Amniotic stem cell (primary cell): ENCODE measurements around the gene F2RL3.

Experiments used
- DNase-seq: peaks from one replicate; lab custom pipeline; 2025; lab: John Stamatoyannopoulos, UW

Gene F2RL3

GRCh38 chr19:16895467-16896145 lies 6.8 kb downstream of the F2RL3 start:
- no peak for DNase-seq

DNA sequence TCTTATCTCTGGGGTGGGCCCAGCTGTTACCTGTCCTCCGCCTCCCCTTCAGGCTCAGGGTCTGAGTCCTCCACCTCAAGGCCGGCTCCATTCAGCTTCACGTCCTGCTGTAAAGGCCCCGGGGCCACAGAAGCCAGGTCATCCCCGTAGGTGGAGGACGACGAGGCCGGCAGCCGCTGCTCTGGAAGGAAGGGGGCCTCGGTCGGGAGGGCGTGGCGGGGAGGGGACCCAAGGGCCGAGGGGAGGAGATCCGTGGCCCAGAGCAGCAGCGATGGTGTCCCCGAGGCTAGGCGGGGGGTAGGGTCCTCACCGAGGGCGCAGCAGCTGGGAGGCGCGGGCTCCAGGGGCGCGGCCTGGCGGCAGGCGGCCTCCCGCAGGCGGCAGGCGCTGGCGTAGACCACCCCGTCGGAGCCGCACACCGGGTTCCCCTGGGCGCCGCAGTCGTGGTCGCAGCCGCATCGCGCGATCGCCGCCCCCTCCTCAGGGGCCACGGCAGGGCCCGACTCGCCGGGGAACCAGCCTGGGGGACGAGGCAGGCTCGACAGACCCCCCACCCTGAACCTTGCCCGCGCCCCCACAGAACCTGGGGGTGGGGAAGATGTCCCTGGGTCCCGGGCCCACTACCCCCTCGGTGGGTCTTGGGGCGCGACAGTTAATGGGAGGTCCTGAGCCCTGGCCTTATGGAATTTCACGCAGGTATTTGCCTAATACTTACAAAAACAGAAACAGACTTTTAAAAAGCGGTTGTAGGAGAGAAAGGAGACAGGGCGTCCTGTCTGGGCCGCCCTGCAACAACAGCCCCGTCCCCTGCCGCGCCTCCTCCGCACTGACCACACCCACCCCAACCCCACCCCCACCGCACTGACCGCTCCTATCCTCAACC lies 7.6 kb downstream of the F2RL3 start:
- DNase-seq, result no peak

DNA sequence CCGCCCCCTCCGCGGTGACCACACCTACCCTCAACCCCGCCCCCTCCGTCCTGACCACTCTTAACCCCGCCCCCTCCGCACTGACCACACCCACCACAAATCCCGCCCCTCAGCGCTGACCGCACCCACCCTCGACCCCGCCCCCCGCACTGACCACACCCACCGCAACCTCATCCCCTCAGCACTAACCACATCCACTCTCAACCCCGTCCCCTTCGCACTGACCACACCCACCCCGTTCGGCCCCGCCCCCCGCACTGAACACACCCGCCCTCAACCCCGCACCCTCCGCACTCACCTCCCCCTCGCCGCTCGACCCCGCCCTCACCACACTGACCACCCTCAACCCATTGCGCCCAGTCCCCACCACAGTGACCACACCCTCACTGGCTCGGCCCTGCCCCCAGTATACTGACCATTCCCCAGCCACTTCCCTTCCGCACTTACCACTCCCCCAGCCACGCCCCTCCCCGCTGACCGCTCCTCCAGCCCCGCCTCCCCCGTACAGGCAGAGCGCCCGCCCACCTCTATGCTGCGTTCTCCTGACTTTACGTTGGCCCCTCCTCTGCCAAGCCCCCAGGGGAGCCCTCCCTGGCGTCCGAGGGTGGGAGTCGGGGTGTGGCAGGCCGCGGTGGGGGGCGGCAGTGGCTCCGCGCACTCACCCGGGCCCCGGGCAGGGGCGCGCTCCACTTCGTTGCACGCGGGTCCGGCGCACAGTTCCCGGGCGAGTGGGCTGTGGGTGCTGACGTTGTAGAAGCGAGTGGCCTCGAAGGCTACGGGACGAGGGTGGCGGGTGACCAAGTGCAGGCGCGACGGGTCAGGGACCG lies 8.4 kb downstream of the F2RL3 start:
- peak; percentile 75 for DNase-seq

DNA sequence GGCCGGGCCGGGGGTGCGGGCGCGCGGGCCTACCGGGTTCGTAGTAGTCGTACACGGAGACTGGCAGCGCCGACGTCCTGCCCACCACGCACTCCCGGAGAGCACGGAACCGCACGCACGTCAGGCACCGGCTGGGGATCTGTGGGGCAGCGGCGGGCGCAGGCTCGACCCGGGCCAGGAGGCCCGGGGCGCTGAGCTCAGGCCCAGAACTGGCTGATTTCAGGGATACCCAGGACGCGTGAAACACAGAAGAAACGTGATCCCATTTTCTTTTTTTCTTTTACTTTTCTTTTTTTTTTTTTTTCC lies 9.0 kb downstream of the F2RL3 start:
- DNase-seq, result no peak

DNA sequence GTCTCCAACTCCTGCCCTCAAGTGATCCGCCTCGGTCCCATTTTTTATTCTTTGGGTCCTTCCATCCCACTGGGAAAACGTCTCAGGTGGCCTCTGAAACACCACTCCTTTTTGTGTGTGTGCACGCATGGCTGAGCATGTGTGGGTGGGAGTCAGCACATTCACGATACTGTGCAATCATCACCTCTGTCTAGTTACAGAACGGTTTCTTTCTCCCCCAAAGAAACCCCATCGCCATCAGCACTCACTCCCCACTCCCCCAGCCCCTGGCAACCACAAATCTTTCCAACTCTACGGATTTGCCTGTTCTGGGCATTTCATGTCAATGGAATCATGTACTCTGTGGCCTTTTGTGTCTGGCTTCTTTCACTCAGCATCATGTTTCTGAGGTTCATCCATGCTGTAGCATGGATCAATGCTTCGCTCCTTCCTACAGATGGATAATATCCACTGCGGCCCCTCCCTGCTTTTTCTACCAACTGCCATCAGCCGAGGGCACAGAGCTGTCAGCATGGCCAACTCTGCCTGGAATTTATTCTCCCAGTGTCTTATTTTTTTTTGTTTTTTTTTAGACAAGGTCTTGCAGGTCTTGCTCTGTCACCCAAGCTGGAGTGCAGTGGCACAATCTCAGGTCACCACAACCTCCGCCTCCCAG lies 9.7 kb downstream of the F2RL3 start:
- no peak for DNase-seq

- no peak for DNase-seq
Measured at GRCh38 chr19:16899566-16900075, 10.8 kb downstream of the F2RL3 start.

- no peak for DNase-seq
Measured at GRCh38 chr19:16901491-16902175, 12.8 kb downstream of the F2RL3 start.

GRCh38 chr19:16902545-16902944 lies 13.7 kb downstream of the F2RL3 start:
- DNase-seq, result no peak

GRCh38 chr19:16903347-16903746 lies 14.5 kb downstream of the F2RL3 start:
- no peak for DNase-seq

- DNase-seq, result no peak
Measured at GRCh38 chr19:16904599-16904998, 15.8 kb downstream of the F2RL3 start.

GRCh38 chr19:16908759-16909158 lies 20.0 kb downstream of the F2RL3 start:
- DNase-seq, result no peak

DNA sequence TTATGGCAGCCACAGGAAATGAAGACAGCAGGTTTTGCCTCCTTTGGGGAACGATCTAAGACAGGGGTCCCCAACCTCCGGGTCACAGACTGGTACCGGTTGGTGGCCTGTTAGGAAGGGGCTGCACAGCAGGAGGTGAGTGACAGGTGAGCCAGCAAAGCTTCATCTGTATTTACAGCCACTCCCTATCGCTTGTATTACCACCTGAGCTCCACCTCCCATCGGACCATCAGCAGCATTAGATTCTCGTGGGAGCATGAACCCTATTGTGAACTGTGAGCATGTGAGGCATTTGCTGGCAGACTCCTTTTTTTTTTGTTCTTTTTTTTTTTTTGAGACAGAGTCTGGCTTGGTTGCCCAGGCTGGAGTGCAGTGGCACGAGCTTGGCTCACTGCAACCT lies 22.2 kb downstream of the F2RL3 start:
- DNase-seq, result no peak

- DNase-seq, result no peak
Measured at GRCh38 chr19:16912780-16913179, 24.0 kb downstream of the F2RL3 start.

- DNase-seq, result no peak
Measured at GRCh38 chr19:16914421-16914820, 25.6 kb downstream of the F2RL3 start.

- DNase-seq, result no peak
Measured at GRCh38 chr19:16915135-16915534, 26.3 kb downstream of the F2RL3 start.

- DNase-seq, result no peak
Measured at GRCh38 chr19:16915734-16916133, 26.9 kb downstream of the F2RL3 start.

DNA sequence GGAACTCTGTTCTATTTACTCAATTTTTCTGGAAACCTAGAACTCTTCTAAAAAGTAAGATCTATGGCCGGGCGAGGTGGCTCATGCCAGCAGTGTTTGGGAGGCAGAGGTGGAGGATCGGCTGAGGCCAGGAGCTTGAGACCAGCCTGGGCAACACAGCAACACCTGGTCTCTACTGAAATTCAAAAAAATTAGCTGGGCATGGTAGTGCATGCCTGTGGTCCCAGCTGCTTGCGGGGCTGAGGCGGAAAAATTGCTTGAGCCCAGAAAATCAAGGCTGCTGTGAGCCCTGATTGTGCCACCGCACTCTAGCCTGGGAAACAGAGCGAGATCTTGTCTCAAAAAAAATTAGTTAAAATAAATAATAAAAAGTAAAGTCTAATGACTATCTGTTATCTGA lies 28.6 kb downstream of the F2RL3 start:
- DNase-seq, result no peak

- no peak for DNase-seq
Measured at GRCh38 chr19:16919496-16919895, 30.7 kb downstream of the F2RL3 start.

- DNase-seq, result no peak
Measured at GRCh38 chr19:16920816-16921529, 32.2 kb downstream of the F2RL3 start.

GRCh38 chr19:16921766-16922591 lies 33.2 kb downstream of the F2RL3 start:
- no peak for DNase-seq
